IMR-90 (cell line): ENCODE data around the gene CRACDL. TPM values are rescaled to one million over a fixed set of nuclear protein-coding genes. Genes with fewer than 3 reads are reported as not detected.

Source experiments
- ATAC-seq: fragments of 200-7000 bp; cut with Tn5 transposase; 2 replicates; pipeline ENCODE4 v1.9.1; 2020; ENCODE audit warnings: low read depth, mild to moderate bottlenecking, moderate library complexity
- BruUV-seq: library from RNA; stranded (reverse); fragments of 400-500 nt; replicated peaks from 2 replicates; lab custom pipeline; 2021; lab: Mats Ljungman, UMichigan
- CTCF ChIA-PET: fragments of 300-600 bp; formaldehyde crosslinking; extraction: SDS; loops from one replicate; lab custom pipeline; 2021; ENCODE audit warnings: antibody characterized with exemption; lab: Yijun Ruan, JAX
- POLR2A ChIA-PET: fragments of 300-600 bp; sonication (Branson Sonifier 250); formaldehyde crosslinking; loops from one replicate; lab custom pipeline; 2022; ENCODE audit warnings: antibody characterized with exemption; ENCODE audit not compliant: unreplicated experiment; lab: Charles Lee
- DNase-seq: peaks from one replicate; pipeline ENCODE4 v3.0.0; 2013
- H2AFZ ChIP-seq: replicated peaks from 2 replicates; pipeline ENCODE3; 2013; ENCODE audit warnings: low read length, mild to moderate bottlenecking; ENCODE audit not compliant: poor library complexity
- H2AK5ac ChIP-seq: 2 replicates; pipeline ENCODE4 v1.6.1; 2013; ENCODE audit warnings: low read depth, low read length, inconsistent platforms
- H2AK9ac ChIP-seq: replicated peaks from 2 replicates; pipeline ENCODE3; 2013; ENCODE audit warnings: mild to moderate bottlenecking, low read depth, low read length, moderate library complexity; ENCODE audit not compliant: poor library complexity
- H2BK120ac ChIP-seq: 2 replicates; pipeline ENCODE4 v1.6.1; 2013; ENCODE audit warnings: low read depth, low read length, inconsistent platforms
- H2BK15ac ChIP-seq: 3 replicates; pipeline ENCODE4 v1.6.1; 2013; ENCODE audit warnings: low read depth, low read length, inconsistent platforms
- H2BK20ac ChIP-seq: 2 replicates; pipeline ENCODE4 v1.6.1; 2013; ENCODE audit warnings: low read depth, mild to moderate bottlenecking, inconsistent platforms, low read length, moderate library complexity
- H2BK5ac ChIP-seq: 2 replicates; pipeline ENCODE4 v1.6.1; 2013; ENCODE audit warnings: mild to moderate bottlenecking, low read depth, low read length, inconsistent platforms; ENCODE audit not compliant: poor library complexity, severe bottlenecking
- H3K14ac ChIP-seq: replicated peaks from 2 replicates; pipeline ENCODE4 v1.6.1; 2013; ENCODE audit warnings: low read depth, low read length, inconsistent platforms
- H3K18ac ChIP-seq: 2 replicates; pipeline ENCODE4 v1.6.1; 2013; ENCODE audit warnings: low read depth, low read length, control low read depth
- H3K23ac ChIP-seq: 2 replicates; pipeline ENCODE4 v1.6.1; 2013; ENCODE audit warnings: low read depth, low read length, inconsistent platforms
- H3K27ac ChIP-seq: 2 replicates; pipeline ENCODE4 v1.5.1; 2013; ENCODE audit warnings: mild to moderate bottlenecking, control low read depth, low read length; ENCODE audit not compliant: insufficient read depth
- H3K27me3 ChIP-seq: 2 replicates; pipeline ENCODE4 v1.6.1; 2013; ENCODE audit warnings: low read length; ENCODE audit not compliant: control insufficient read depth, insufficient read depth
- H3K36me3 ChIP-seq: 2 replicates; pipeline ENCODE4 v1.6.1; 2013; ENCODE audit warnings: low read length, mixed read lengths; ENCODE audit not compliant: control insufficient read depth, insufficient read depth
- H3K4ac ChIP-seq: 2 replicates; pipeline ENCODE4 v1.6.1; 2013; ENCODE audit warnings: low read depth, low read length, inconsistent platforms
- H3K4me1 ChIP-seq: 2 replicates; pipeline ENCODE4 v1.6.1; 2013; ENCODE audit warnings: low read length, mixed read lengths; ENCODE audit not compliant: control insufficient read depth, insufficient read depth
- H3K4me2 ChIP-seq: 2 replicates; pipeline ENCODE4 v1.6.1; 2013; ENCODE audit warnings: low read depth, mild to moderate bottlenecking, control low read depth, low read length, moderate library complexity
- H3K4me3 ChIP-seq: 2 replicates; pipeline ENCODE4 v1.5.1; 2013; ENCODE audit warnings: low read depth, mild to moderate bottlenecking, control low read depth, low read length, moderate library complexity; ENCODE audit not compliant: insufficient read depth
- H3K56ac ChIP-seq: 2 replicates; pipeline ENCODE4 v1.6.1; 2013; ENCODE audit warnings: low read length, inconsistent platforms; ENCODE audit not compliant: insufficient read depth; ENCODE audit errors: extremely low read depth
- H3K79me1 ChIP-seq, 2 experiments: 2 replicates each; pipeline ENCODE4 v1.6.1; 2013; ENCODE audit warnings: low read length in 2 of 2, inconsistent platforms in 1 of 2, low read depth in 1 of 2
- H3K9ac ChIP-seq: 2 replicates; pipeline ENCODE4 v1.6.1; 2013; ENCODE audit warnings: low read depth, low read length, control low read depth
- H3K9me1 ChIP-seq: 2 replicates; pipeline ENCODE4 v1.6.1; 2013; ENCODE audit warnings: low read length, inconsistent platforms; ENCODE audit not compliant: insufficient read depth
- H3K9me3 ChIP-seq: 2 replicates; pipeline ENCODE4 v1.6.1; 2013; ENCODE audit warnings: low read length; ENCODE audit not compliant: control insufficient read depth, insufficient read depth
- H4K20me1 ChIP-seq: 2 replicates; pipeline ENCODE4 v1.6.1; 2013; ENCODE audit warnings: low read length, inconsistent platforms; ENCODE audit not compliant: insufficient read depth
- H4K5ac ChIP-seq: 2 replicates; pipeline ENCODE4 v1.6.1; 2013; ENCODE audit warnings: mild to moderate bottlenecking, low read depth, low read length, control low read depth
- H4K8ac ChIP-seq, 2 experiments: 2 replicates each; pipeline ENCODE4 v1.6.1; 2013; ENCODE audit warnings: low read depth in 2 of 2, low read length in 2 of 2, control low read depth in 1 of 2, inconsistent platforms in 1 of 2
- H4K91ac ChIP-seq: 2 replicates; pipeline ENCODE4 v1.6.1; 2013; ENCODE audit warnings: low read depth, low read length, inconsistent platforms; ENCODE audit not compliant: insufficient read depth
- BHLHE40 ChIP-seq: fragments of 150-350 bp; IDR thresholded peaks from 2 replicates; pipeline ENCODE4 v1.6.1; 2016; ENCODE audit warnings: mild to moderate bottlenecking, low read depth, low read length
- CEBPB ChIP-seq: IDR thresholded peaks from 2 replicates; pipeline ENCODE4 v1.6.1; 2012; ENCODE audit warnings: low read depth, low read length, improper control_type of control experiment
- CHD1 ChIP-seq: IDR thresholded peaks from 2 replicates; pipeline ENCODE4 v1.6.1; 2012; ENCODE audit warnings: low read depth, low read length, improper control_type of control experiment
- ELK1 ChIP-seq: fragments of 150-350 bp; IDR thresholded peaks from 2 replicates; pipeline ENCODE4 v1.6.1; 2016; ENCODE audit warnings: low read depth, mild to moderate bottlenecking, low read length, moderate library complexity, borderline replicate concordance
- FOS ChIP-seq: fragments of 150-350 bp; IDR thresholded peaks from 2 replicates; pipeline ENCODE4 v1.6.1; 2016; ENCODE audit warnings: low read depth, low read length
- MAFK ChIP-seq: IDR thresholded peaks from 2 replicates; pipeline ENCODE4 v1.6.1; 2012; ENCODE audit warnings: low read depth, low read length, improper control_type of control experiment
- MAZ ChIP-seq: IDR thresholded peaks from 2 replicates; pipeline ENCODE4 v1.6.1; 2012; ENCODE audit warnings: low read depth, mild to moderate bottlenecking, low read length, improper control_type of control experiment, moderate library complexity, borderline replicate concordance
- MXI1 ChIP-seq: IDR thresholded peaks from 2 replicates; pipeline ENCODE4 v1.6.1; 2012; ENCODE audit warnings: low read depth, mild to moderate bottlenecking, low read length, moderate library complexity, borderline replicate concordance
- NFE2L2 ChIP-seq: fragments of 150-350 bp; IDR thresholded peaks from 2 replicates; pipeline ENCODE4 v1.6.1; 2016; ENCODE audit warnings: low read depth, mild to moderate bottlenecking, low read length
- POLR2A ChIP-seq: IDR thresholded peaks from 2 replicates; pipeline ENCODE4 v1.6.1; 2012; ENCODE audit warnings: mild to moderate bottlenecking, low read depth, low read length
- RAD21 ChIP-seq: IDR thresholded peaks from 2 replicates; pipeline ENCODE4 v1.6.1; 2012; ENCODE audit warnings: low read length, improper control_type of control experiment
- RCOR1 ChIP-seq: IDR thresholded peaks from 2 replicates; pipeline ENCODE4 v1.6.1; 2012; ENCODE audit warnings: mild to moderate bottlenecking, low read length, improper control_type of control experiment; ENCODE audit not compliant: insufficient replicate concordance
- RFX5 ChIP-seq: IDR thresholded peaks from 2 replicates; pipeline ENCODE4 v1.8.0; 2012; ENCODE audit warnings: low read depth, mild to moderate bottlenecking, low read length, moderate library complexity
- USF2 ChIP-seq: fragments of 150-350 bp; IDR thresholded peaks from 2 replicates; pipeline ENCODE4 v1.6.1; 2017; ENCODE audit warnings: mild to moderate bottlenecking, antibody characterized with exemption, low read length, low read depth
- WGBS, 2 experiments: methylation state at CpG; one replicate each; pipeline versions ENCODE4 v1.1.5 to v1.1.7; 2013; ENCODE audit warnings: missing lambda C conversion rate in 2 of 2; ENCODE audit not compliant: insufficient read length in 1 of 2; ENCODE audit errors: extremely low coverage in 2 of 2; 5-methylcytosine and 5-hydroxymethylcytosine counted together
- dilution Hi-C: fragments of 300-500 bp; cut with HindIII; formaldehyde crosslinking; loops from one replicate; pipeline ENCODE4 v1.14.3; 2018; ENCODE audit warnings: low sequenced_read_pairs; ENCODE audit not compliant: unreplicated experiment
- in situ Hi-C: fragments of 300-500 bp; cut with MboI; formaldehyde crosslinking; loops from 3 replicates; pipeline ENCODE4 v1.14.3; 2019; ENCODE audit warnings: low sequenced_read_pairs, inconsistent platforms, mixed read lengths
- intact Hi-C: fragments of 100-400 bp; cut with micrococcal nuclease; formaldehyde crosslinking; loops from 2 replicates; pipeline ENCODE4 v1.10.0; 2022
- polyA plus RNA-seq, 3 experiments: library from polyadenylated mRNA; depleted of rRNA; stranded (reverse); fragments of >200 nt; gene quantifications; 2 replicates each; pipeline ENCODE4 v1.2.3, GENCODE V29; 2012; ENCODE audit warnings: low replicate concordance in 1 of 3
- total RNA-seq: library from RNA; depleted of rRNA; stranded (reverse); fragments of >200 nt; gene quantifications from 2 replicates; pipeline ENCODE4 v1.2.3, GENCODE V29; 2012
- TF ChIP-seq, protein P1 (sequence below): conservative IDR thresholded peaks from 2 replicates; pipeline ENCODE4 v1.5.1; 2012; ENCODE audit warnings: mild to moderate bottlenecking, low read depth, low read length, improper control_type of control experiment

The CRACDL gene
- total and polyA plus RNA-seq, 2 of the 4 experiments (the other 2 are of a cell fraction) = not detected

DNA sequence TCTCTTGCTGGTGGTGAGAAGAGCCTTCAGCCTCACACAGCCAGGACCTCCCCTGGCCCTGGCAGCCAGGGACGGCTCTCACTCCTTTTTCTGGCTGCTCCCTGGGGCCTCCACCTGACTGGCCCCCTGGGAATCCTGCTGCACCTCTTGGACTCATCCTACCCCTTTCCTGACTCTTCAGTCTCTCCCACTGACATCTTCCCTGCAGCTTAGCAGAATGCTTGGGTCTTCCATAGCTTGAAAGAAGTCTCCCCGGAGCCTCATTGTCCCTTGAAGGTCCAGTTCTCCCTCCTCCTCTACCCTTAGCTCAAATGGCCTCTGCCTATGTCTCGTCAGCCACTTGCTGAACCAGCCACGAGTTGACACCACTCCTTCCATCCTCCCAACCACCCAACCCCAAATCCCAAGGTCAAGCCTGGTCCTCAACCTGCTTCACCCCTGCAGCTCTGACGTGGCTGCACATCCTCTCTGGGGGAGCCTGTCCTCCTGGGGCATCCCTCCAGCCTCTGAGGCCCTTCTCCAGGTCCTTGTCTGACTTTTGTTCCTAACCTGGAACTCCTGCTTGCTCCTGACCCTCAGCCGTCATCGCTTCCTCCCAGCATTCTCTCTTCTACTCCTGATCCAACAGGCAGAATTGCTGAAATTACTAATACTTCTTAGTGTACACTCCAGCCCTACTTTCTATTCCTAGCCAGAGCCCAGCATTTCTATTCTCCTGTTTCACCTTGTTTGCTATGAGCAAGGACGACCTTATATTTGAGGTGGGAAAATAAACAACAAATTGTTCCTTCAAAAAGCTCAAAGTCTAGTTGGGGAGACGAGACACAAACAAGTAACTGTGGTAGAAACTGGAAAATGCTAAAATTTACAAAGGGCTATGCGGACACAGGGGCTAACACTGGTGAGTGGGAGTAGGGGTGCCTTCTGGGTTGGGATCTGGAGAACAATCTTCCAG is 136.4 kb downstream of the CRACDL start:
- Histone ChIP-seq H3K79me1 (no peaks in the 10 kb centered on the region), H2AFZ (no peak overlapping the region), H3K14ac (no peak overlapping the region), H4K5ac (no peak overlapping the region), H3K36me3 (no peaks in the 10 kb centered on the region), H3K18ac (no peak overlapping the region), H3K9me1 (no peaks in the 10 kb centered on the region), H2BK15ac (no peak overlapping the region), H3K27me3 (peaks cover 5% of the 10 kb centered on the region; the same call in 1 of the 2 replicates), H3K56ac (no peak overlapping the region), H3K27ac (no peak overlapping the region), H2AK9ac (no peak overlapping the region), H2BK20ac (no peak overlapping the region), H2BK5ac (no peak overlapping the region), H3K9me3 (no peaks in the 10 kb centered on the region), H3K23ac (no peak overlapping the region), H4K20me1 (no peaks in the 10 kb centered on the region), H3K4me3 (no peak overlapping the region), H4K91ac (no peak overlapping the region), H3K4ac (no peak overlapping the region), H2BK120ac (no peak overlapping the region), H3K4me1 (no peaks in the 10 kb centered on the region), H3K9ac (no peak overlapping the region), H4K8ac (no peak overlapping the region), H3K4me2 (no peak overlapping the region), H2AK5ac (no peak overlapping the region)
- 26% methylated on average over 5 of the region's 10 CpGs; no CpG with 5 or more reads in 1 of the 2 experiments for WGBS, 2 experiments
- ChIA-PET CTCF (no interaction called here), POLR2A (no interaction called here)
- intact Hi-C loops = no loop called here
- ATAC-seq = no peak
- in situ Hi-C loops = no loop called here
- no peak for DNase-seq
- dilution Hi-C loops = no loop called here
- no TSS peak for BruUV-seq
- TF ChIP-seq BHLHE40 (no peak), POLR2A (no peak), USF2 (no peak), CHD1 (no peak), CEBPB (no peak), RCOR1 (no peak), NFE2L2 (no peak), FOS (no peak), ELK1 (no peak), MXI1 (no peak), MAFK (no peak), RFX5 (no peak), RAD21 (no peak), MAZ (no peak)
- TF ChIP-seq, protein P1, sequence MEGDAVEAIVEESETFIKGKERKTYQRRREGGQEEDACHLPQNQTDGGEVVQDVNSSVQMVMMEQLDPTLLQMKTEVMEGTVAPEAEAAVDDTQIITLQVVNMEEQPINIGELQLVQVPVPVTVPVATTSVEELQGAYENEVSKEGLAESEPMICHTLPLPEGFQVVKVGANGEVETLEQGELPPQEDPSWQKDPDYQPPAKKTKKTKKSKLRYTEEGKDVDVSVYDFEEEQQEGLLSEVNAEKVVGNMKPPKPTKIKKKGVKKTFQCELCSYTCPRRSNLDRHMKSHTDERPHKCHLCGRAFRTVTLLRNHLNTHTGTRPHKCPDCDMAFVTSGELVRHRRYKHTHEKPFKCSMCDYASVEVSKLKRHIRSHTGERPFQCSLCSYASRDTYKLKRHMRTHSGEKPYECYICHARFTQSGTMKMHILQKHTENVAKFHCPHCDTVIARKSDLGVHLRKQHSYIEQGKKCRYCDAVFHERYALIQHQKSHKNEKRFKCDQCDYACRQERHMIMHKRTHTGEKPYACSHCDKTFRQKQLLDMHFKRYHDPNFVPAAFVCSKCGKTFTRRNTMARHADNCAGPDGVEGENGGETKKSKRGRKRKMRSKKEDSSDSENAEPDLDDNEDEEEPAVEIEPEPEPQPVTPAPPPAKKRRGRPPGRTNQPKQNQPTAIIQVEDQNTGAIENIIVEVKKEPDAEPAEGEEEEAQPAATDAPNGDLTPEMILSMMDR = no peak
